ENCODE results near the gene SPTBN5.

Gene SPTBN5

GRCh38 chr15:41821831-41822230 is 72.0 kb downstream of the SPTBN5 start:
- H3K36me3 ChIP-seq (replicated peaks; ENCODE audit: insufficient read depth, low read length) = no peaks in the 10 kb centered on the region
- no peaks in the 10 kb centered on the region for H3K4me1 ChIP-seq (ENCODE audit: low read length)
- H3K27ac ChIP-seq (ENCODE audit: low read length) = no peak overlapping the region
- no peaks in the 10 kb centered on the region for H3K27me3 ChIP-seq (replicated peaks; ENCODE audit: insufficient read depth, low read length)
- no peak overlapping the region for H3K4me2 ChIP-seq (ENCODE audit: low read depth, low read length)
- no peaks in the 10 kb centered on the region for H3K79me2 ChIP-seq (ENCODE audit: low read length)
- TF ChIP-seq EZH2 (optimal IDR thresholded peaks at IDR 0.05; ENCODE audit: low read depth, low read length) (no peak), EZH2phosphoT487 (IDR thresholded peaks at IDR 0.05; ENCODE audit: low read length) (no peak), CTCF (IDR thresholded peaks at IDR 0.05; ENCODE audit: low read length) (no peak)
- no peak overlapping the region for H2AFZ ChIP-seq (ENCODE audit: low read length)
- no peaks in the 10 kb centered on the region for H4K20me1 ChIP-seq (ENCODE audit: insufficient read depth, low read length)
- H3K4me3 ChIP-seq (ENCODE audit: low read length) = no peak overlapping the region
- H3K9me2 ChIP-seq (replicated peaks; ENCODE audit: insufficient read depth, low read length) = no peaks in the 10 kb centered on the region
- H3K9ac ChIP-seq (ENCODE audit: low read length) = no peak overlapping the region
- no peaks in the 10 kb centered on the region for H3F3A ChIP-seq (ENCODE audit: insufficient read depth, low read length)
- DNase-seq = no peak
- H3K9me3 ChIP-seq (replicated peaks; ENCODE audit: insufficient read depth, low read length) = no peaks in the 10 kb centered on the region

GRCh38 chr15:41820791-41821423 is 72.9 kb downstream of the SPTBN5 start:
- DNase-seq = no peak
- Histone ChIP-seq H3K9ac (ENCODE audit: low read length) (no peak overlapping the region), H3K9me2 (replicated peaks; ENCODE audit: insufficient read depth, low read length) (no peaks in the 10 kb centered on the region), H3F3A (ENCODE audit: insufficient read depth, low read length) (no peaks in the 10 kb centered on the region), H3K27me3 (replicated peaks; ENCODE audit: insufficient read depth, low read length) (no peaks in the 10 kb centered on the region), H3K4me1 (ENCODE audit: low read length) (no peaks in the 10 kb centered on the region), H2AFZ (ENCODE audit: low read length) (no peak overlapping the region), H3K4me3 (ENCODE audit: low read length) (no peak overlapping the region), H4K20me1 (ENCODE audit: insufficient read depth, low read length) (no peaks in the 10 kb centered on the region), H3K79me2 (ENCODE audit: low read length) (no peaks in the 10 kb centered on the region), H3K4me2 (ENCODE audit: low read depth, low read length) (no peak overlapping the region), H3K9me3 (replicated peaks; ENCODE audit: insufficient read depth, low read length) (no peaks in the 10 kb centered on the region), H3K27ac (ENCODE audit: low read length) (no peak overlapping the region), H3K36me3 (replicated peaks; ENCODE audit: insufficient read depth, low read length) (no peaks in the 10 kb centered on the region)
- TF ChIP-seq EZH2phosphoT487 (IDR thresholded peaks at IDR 0.05; ENCODE audit: low read length) (no peak), EZH2 (optimal IDR thresholded peaks at IDR 0.05; ENCODE audit: low read depth, low read length) (no peak), CTCF (IDR thresholded peaks at IDR 0.05; ENCODE audit: low read length) (no peak)

DNA sequence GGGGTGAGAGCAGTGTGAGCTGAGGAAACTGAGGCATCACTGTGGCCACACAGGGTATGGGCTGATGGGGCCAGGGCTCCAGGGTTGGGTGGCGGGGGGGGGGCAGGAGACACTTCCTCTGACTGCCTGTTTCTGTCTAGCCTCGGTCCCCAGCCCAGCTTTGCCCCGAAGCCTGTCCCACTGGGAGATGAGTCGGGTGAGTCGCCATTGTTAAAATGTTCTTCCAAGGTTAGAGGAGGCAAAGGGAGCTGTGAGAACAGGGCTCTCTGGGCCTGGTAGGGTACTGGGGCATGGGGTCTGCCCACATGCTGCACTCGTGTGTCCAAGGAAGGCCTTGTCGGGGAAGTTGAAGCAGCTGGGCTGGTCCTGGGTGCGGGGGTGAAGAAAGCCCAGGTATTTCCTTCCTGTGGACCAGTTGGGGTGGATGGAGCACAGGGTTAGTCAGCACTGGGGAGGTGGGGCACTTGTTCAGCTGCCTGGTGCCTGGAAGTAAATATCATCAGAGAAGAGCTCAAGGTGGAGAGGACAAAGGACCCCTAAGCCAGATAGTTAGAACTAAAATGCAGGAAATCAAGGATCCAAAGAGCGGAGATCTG is 74.3 kb downstream of the SPTBN5 start:
- no peak overlapping the region for H3K4me2 ChIP-seq (ENCODE audit: low read depth, low read length)
- no peaks in the 10 kb centered on the region for H3K36me3 ChIP-seq (replicated peaks; ENCODE audit: insufficient read depth, low read length)
- no peak for DNase-seq
- no peaks in the 10 kb centered on the region for H3K9me3 ChIP-seq (replicated peaks; ENCODE audit: insufficient read depth, low read length)
- H3K4me1 ChIP-seq (ENCODE audit: low read length) = no peaks in the 10 kb centered on the region
- H2AFZ ChIP-seq (ENCODE audit: low read length) = no peak overlapping the region
- H3K27ac ChIP-seq (ENCODE audit: low read length) = no peak overlapping the region
- no peaks in the 10 kb centered on the region for H3K9me2 ChIP-seq (replicated peaks; ENCODE audit: insufficient read depth, low read length)
- no peak overlapping the region for H3K4me3 ChIP-seq (ENCODE audit: low read length)
- no peak overlapping the region for H3K9ac ChIP-seq (ENCODE audit: low read length)
- TF ChIP-seq CTCF (IDR thresholded peaks at IDR 0.05; ENCODE audit: low read length) (no peak), EZH2 (optimal IDR thresholded peaks at IDR 0.05; ENCODE audit: low read depth, low read length) (no peak), EZH2phosphoT487 (IDR thresholded peaks at IDR 0.05; ENCODE audit: low read length) (no peak)
- no peaks in the 10 kb centered on the region for H3K27me3 ChIP-seq (replicated peaks; ENCODE audit: insufficient read depth, low read length)
- no peaks in the 10 kb centered on the region for H3K79me2 ChIP-seq (ENCODE audit: low read length)
- no peaks in the 10 kb centered on the region for H3F3A ChIP-seq (ENCODE audit: insufficient read depth, low read length)
- H4K20me1 ChIP-seq (ENCODE audit: insufficient read depth, low read length) = no peaks in the 10 kb centered on the region

All from MM.1S (cell line).